SK-N-MC (cell line): ENCODE results near the gene SRGAP3.

Source experiments
- EZH2 ChIP-seq: fragments of 200-600 bp; sonication (generic); IDR thresholded peaks from one replicate; pipeline ENCODE4 v1.6.1; 2017; ENCODE audit warnings: antibody characterized with exemption
- FOXP2 ChIP-seq: optimal IDR thresholded peaks from 2 replicates; pipeline ENCODE3; 2011; ENCODE audit warnings: mild to moderate bottlenecking, moderate library complexity; ENCODE audit not compliant: insufficient read depth; ENCODE audit errors: extremely low read length, control extremely low read depth
- POLR2AphosphoS5 ChIP-seq: IDR thresholded peaks from 2 replicates; pipeline ENCODE4 v1.6.1; 2012; ENCODE audit warnings: mild to moderate bottlenecking, low read depth, low read length, borderline replicate concordance

- TF ChIP-seq POLR2AphosphoS5 (no peak), EZH2 (no peak), FOXP2 (no peak)
These were observed 18.9 kb downstream of the SRGAP3 start for GRCh38 chr3:9230596-9230995.
